H9 (cell line): Measurements from ENCODE around the gene ZHX3. TPM values are rescaled to one million over a fixed set of nuclear protein-coding genes. Genes with fewer than 3 reads are reported as not detected.

Source experiments
- DNase-seq: peaks from one replicate; pipeline ENCODE4 v3.0.0-alpha.2; 2017
- H2AFZ ChIP-seq: one replicate; pipeline ENCODE4 v1.6.1; 2013; ENCODE audit warnings: mild to moderate bottlenecking, low read length, control low read depth, moderate library complexity
- H2AK5ac ChIP-seq: 2 replicates; pipeline ENCODE4 v1.6.1; 2013; ENCODE audit warnings: low read length, control low read depth, mixed read lengths; ENCODE audit not compliant: insufficient read length
- H2BK120ac ChIP-seq: one replicate; pipeline ENCODE4 v1.6.1; 2013; ENCODE audit warnings: low read depth, mild to moderate bottlenecking, low read length, control low read depth, inconsistent platforms; ENCODE audit not compliant: poor library complexity, severe bottlenecking
- H2BK12ac ChIP-seq: 2 replicates; pipeline ENCODE4 v1.6.1; 2013; ENCODE audit warnings: low read length, control low read depth, mixed read lengths, low read depth; ENCODE audit not compliant: insufficient read length
- H2BK15ac ChIP-seq: 2 replicates; pipeline ENCODE4 v1.6.1; 2013; ENCODE audit warnings: low read depth, low read length, control low read depth
- H2BK20ac ChIP-seq: one replicate; pipeline ENCODE4 v1.6.1; 2013; ENCODE audit warnings: low read depth, mild to moderate bottlenecking, low read length, control low read depth, inconsistent platforms; ENCODE audit not compliant: poor library complexity, severe bottlenecking
- H2BK5ac ChIP-seq: 2 replicates; pipeline ENCODE4 v1.6.1; 2013; ENCODE audit warnings: low read length, control low read depth, mixed read lengths; ENCODE audit not compliant: insufficient read length
- H3K14ac ChIP-seq: 2 replicates; pipeline ENCODE4 v1.6.1; 2013; ENCODE audit warnings: low read length, control low read depth; ENCODE audit not compliant: insufficient read depth
- H3K18ac ChIP-seq: 2 replicates; pipeline ENCODE4 v1.6.1; 2013; ENCODE audit warnings: low read depth, mild to moderate bottlenecking, mixed read lengths, low read length, control low read depth; ENCODE audit not compliant: insufficient read length
- H3K23ac ChIP-seq: 2 replicates; pipeline ENCODE4 v1.6.1; 2013; ENCODE audit warnings: low read length, control low read depth, mixed read lengths, low read depth; ENCODE audit not compliant: insufficient read length
- H3K23me2 ChIP-seq: 2 replicates; pipeline ENCODE4 v1.6.1; 2013; ENCODE audit warnings: low read depth, mild to moderate bottlenecking, mixed read lengths, low read length, control low read depth; ENCODE audit not compliant: insufficient read length, poor library complexity, severe bottlenecking
- H3K27ac ChIP-seq: 2 replicates; pipeline ENCODE4 v1.5.1; 2013; ENCODE audit warnings: low read length, control low read depth, mixed read lengths, low read depth; ENCODE audit not compliant: insufficient read length
- H3K27me3 ChIP-seq: 2 replicates; pipeline ENCODE4 v1.6.1; 2013; ENCODE audit warnings: low read length, control low read depth, inconsistent platforms; ENCODE audit not compliant: insufficient read depth
- H3K4ac ChIP-seq: 2 replicates; pipeline ENCODE4 v1.6.1; 2013; ENCODE audit warnings: low read depth, mild to moderate bottlenecking, control low read depth, inconsistent platforms, low read length, moderate library complexity
- H3K4me1 ChIP-seq: 2 replicates; pipeline ENCODE4 v1.6.1; 2013; ENCODE audit warnings: low read length, control low read depth, inconsistent platforms; ENCODE audit not compliant: insufficient read depth
- H3K4me2 ChIP-seq: 2 replicates; pipeline ENCODE4 v1.6.1; 2013; ENCODE audit warnings: low read length, control low read depth, mixed read lengths; ENCODE audit not compliant: insufficient read length, insufficient read depth
- H3K56ac ChIP-seq: 2 replicates; pipeline ENCODE4 v1.6.1; 2013; ENCODE audit warnings: low read depth, mild to moderate bottlenecking, mixed read lengths, low read length, control low read depth; ENCODE audit not compliant: insufficient read length
- H3K79me1 ChIP-seq: 2 replicates; pipeline ENCODE4 v1.6.1; 2013; ENCODE audit warnings: low read depth, mild to moderate bottlenecking, moderate library complexity, low read length, control low read depth, inconsistent platforms; ENCODE audit not compliant: insufficient read depth, poor library complexity, severe bottlenecking
- H3K79me2 ChIP-seq: 2 replicates; pipeline ENCODE4 v1.6.1; 2013; ENCODE audit warnings: low read length, control low read depth, inconsistent platforms; ENCODE audit not compliant: insufficient read depth
- H3K9ac ChIP-seq: 2 replicates; pipeline ENCODE4 v1.6.1; 2013; ENCODE audit warnings: low read length, control low read depth, mixed read lengths; ENCODE audit not compliant: insufficient read length; ENCODE audit errors: extremely low read depth
- H3K9me3 ChIP-seq: one replicate; pipeline ENCODE4 v1.6.1; 2013; ENCODE audit warnings: low read depth, low read length, inconsistent platforms; ENCODE audit not compliant: control insufficient read depth
- H3T11ph ChIP-seq: one replicate; pipeline ENCODE4 v1.6.1; 2013; ENCODE audit warnings: mild to moderate bottlenecking, low read length, control low read depth, inconsistent platforms
- H4K20me1 ChIP-seq: one replicate; pipeline ENCODE4 v1.6.1; 2013; ENCODE audit not compliant: control insufficient read depth, insufficient read length, insufficient read depth
- H4K5ac ChIP-seq: 2 replicates; pipeline ENCODE4 v1.6.1; 2013; ENCODE audit warnings: low read depth, mild to moderate bottlenecking, mixed read lengths, low read length, control low read depth; ENCODE audit not compliant: insufficient read length
- H4K8ac ChIP-seq: replicated peaks from 2 replicates; pipeline ENCODE4 v1.6.1; 2013; ENCODE audit warnings: low read length, control low read depth, mixed read lengths, low read depth; ENCODE audit not compliant: insufficient read length
- H4K91ac ChIP-seq: 2 replicates; pipeline ENCODE4 v1.6.1; 2013; ENCODE audit warnings: low read depth, mild to moderate bottlenecking, moderate library complexity, mixed read lengths, low read length, control low read depth; ENCODE audit not compliant: insufficient read length
- H3K27ac Mint-ChIP-seq, 3 experiments: 2 replicates in 2 of 3; 3 replicates in 1 of 3; pipeline ENCODE4 v1.8.0; 2020 to 2021; ENCODE audit warnings: mixed read lengths in 3 of 3, mild to moderate bottlenecking in 1 of 3, moderate library complexity in 1 of 3
- H3K27me3 Mint-ChIP-seq: 2 replicates; pipeline ENCODE4 v1.8.0; 2021; ENCODE audit warnings: low read depth, mild to moderate bottlenecking, moderate library complexity, mixed read lengths
- H3K36me3 Mint-ChIP-seq, 3 experiments: 2 replicates in 2 of 3; 3 replicates in 1 of 3; pipeline ENCODE4 v1.8.0; 2020 to 2021; ENCODE audit warnings: low read depth in 3 of 3, mixed read lengths in 3 of 3; ENCODE audit not compliant: insufficient read depth in 1 of 3
- H3K4me1 Mint-ChIP-seq, 2 experiments: 2 replicates each; pipeline ENCODE4 v1.8.0; 2020; ENCODE audit warnings: mixed read lengths in 2 of 2
- H3K4me3 Mint-ChIP-seq, 2 experiments: 2 replicates in 1 of 2; 3 replicates in 1 of 2; pipeline ENCODE4 v1.8.0; 2020 to 2021; ENCODE audit warnings: mild to moderate bottlenecking in 2 of 2, mixed read lengths in 2 of 2, moderate library complexity in 1 of 2
- H3K9me3 Mint-ChIP-seq, 2 experiments: 2 replicates in 1 of 2; 3 replicates in 1 of 2; pipeline ENCODE4 v1.8.0; 2020; ENCODE audit warnings: mild to moderate bottlenecking in 2 of 2, mixed read lengths in 2 of 2, moderate library complexity in 1 of 2
- CTCF ChIP-seq: fragments of 200-600 bp; sonication (generic); conservative IDR thresholded peaks from 3 replicates; pipeline ENCODE4 v1.8.0; 2021; ENCODE audit warnings: antibody characterized with exemption, mild to moderate bottlenecking
- WGBS: extraction: QIAGEN DNeasy Blood & Tissue Kit; methylation state at CpG from one replicate; pipeline ENCODE4 v1.1.7; 2013; ENCODE audit warnings: missing lambda C conversion rate, low lambda C conversion rate, mixed read lengths; ENCODE audit not compliant: insufficient read length; ENCODE audit errors: extremely low coverage; 5-methylcytosine and 5-hydroxymethylcytosine counted together
- total RNA-seq: library from RNA; stranded (reverse); gene quantifications from 2 replicates; pipeline ENCODE4 v1.2.1, GENCODE V29; 2021

ZHX3 gene
- total RNA-seq, 1 experiment from 2014 or later = 4.4 TPM

- peaks cover 5% of the 10 kb centered on the region in 2 experiments; a peak in 3 of 4 replicates for H3K4me1 Mint-ChIP-seq
- no peak for TF ChIP-seq CTCF
- Histone ChIP-seq H3K4me2 (no peak overlapping the region), H2BK120ac (no peak overlapping the region), H3K18ac (no peak overlapping the region), H2BK12ac (no peak overlapping the region), H2AFZ (no peak overlapping the region), H2BK5ac (no peak overlapping the region), H3K56ac (no peak overlapping the region), H2AK5ac (no peak overlapping the region), H4K5ac (no peak overlapping the region), H3K27ac (no peak overlapping the region), H3K4ac (no peak overlapping the region), H2BK20ac (no peak overlapping the region), H3K23me2 (no peaks in the 10 kb centered on the region), H2BK15ac (no peak overlapping the region), H3K79me2 (no peaks in the 10 kb centered on the region), H3K14ac (no peak overlapping the region), H3K4me1 (no peaks in the 10 kb centered on the region), H3K9me3 (no peaks in the 10 kb centered on the region), H4K8ac (no peak overlapping the region), H3K79me1 (no peaks in the 10 kb centered on the region), H3K27me3 (no peaks in the 10 kb centered on the region), H4K20me1 (no peaks in the 10 kb centered on the region), H4K91ac (no peak overlapping the region), H3K9ac (no peak overlapping the region), H3T11ph (no peak overlapping the region), H3K23ac (no peak overlapping the region)
- no peak overlapping the region; a peak in 1 of 7 replicates for H3K27ac Mint-ChIP-seq
- no peak for DNase-seq
- H3K27me3 Mint-ChIP-seq = no peaks in the 10 kb centered on the region
- no peaks in the 10 kb centered on the region; a peak in 1 of 5 replicates for H3K9me3 Mint-ChIP-seq
- H3K36me3 Mint-ChIP-seq = no peaks in the 10 kb centered on the region; a peak in 1 of 7 replicates
- no peak overlapping the region for H3K4me3 Mint-ChIP-seq
- WGBS = no CpG with 5 or more reads among the region's 2 CpGs
Measured at GRCh38 chr20:41349266-41349665, 31.7 kb upstream of the ZHX3 start.
